Suprapubic skin (tissue), 4 donors: ENCODE results near the gene EEIG2. TPM values are rescaled to one million over a fixed set of nuclear protein-coding genes. Genes with fewer than 3 reads are reported as not detected.

Source experiments
- DNase-seq, 2 donors: peaks; one replicate each; pipeline ENCODE4 v3.0.0-alpha.2; 2019; ENCODE audit warnings: low spot score in 2 of 2
- H3K27ac ChIP-seq: fragments of 200-600 bp; sonication (generic); one replicate; pipeline ENCODE4 v1.5.1; 2019
- H3K27me3 ChIP-seq: fragments of 200-600 bp; sonication (generic); one replicate; pipeline ENCODE4 v1.5.1; 2019
- H3K36me3 ChIP-seq: fragments of 200-600 bp; sonication (generic); one replicate; pipeline ENCODE4 v1.5.1; 2019
- H3K4me1 ChIP-seq: fragments of 200-600 bp; sonication (generic); one replicate; pipeline ENCODE4 v1.5.1; 2019
- H3K4me3 ChIP-seq: fragments of 200-600 bp; sonication (generic); one replicate; pipeline ENCODE4 v1.5.1; 2019; ENCODE audit warnings: mild to moderate bottlenecking
- H3K9me3 ChIP-seq: fragments of 200-600 bp; sonication (generic); one replicate; pipeline ENCODE4 v1.5.1; 2019
- CTCF ChIP-seq, 2 donors: fragments of 200-600 bp in 1 of 2; fragments of 450-650 bp in 1 of 2; sonication (generic) in 1 of 2; IDR thresholded peaks; one replicate each; pipeline ENCODE4 v1.5.1; 2016 to 2019; ENCODE audit warnings: antibody characterized with exemption in 2 of 2, mild to moderate bottlenecking in 1 of 2, moderate library complexity in 1 of 2
- EP300 ChIP-seq: sonication (generic); formaldehyde crosslinking; IDR thresholded peaks from one replicate; pipeline ENCODE4 v1.6.1; 2017; ENCODE audit warnings: antibody characterized with exemption
- POLR2A ChIP-seq, 2 donors: fragments of 450-650 bp; IDR thresholded peaks; one replicate each; pipeline ENCODE4 v1.6.1; 2017; ENCODE audit warnings: antibody characterized with exemption in 2 of 2, mild to moderate bottlenecking in 2 of 2, moderate library complexity in 2 of 2
- POLR2AphosphoS5 ChIP-seq, 3 donors: sonication (generic); formaldehyde crosslinking; IDR thresholded peaks; one replicate each; pipeline ENCODE4 v1.6.1; 2017; ENCODE audit warnings: antibody characterized with exemption in 3 of 3
- WGBS: methylation state at CpG from one replicate; pipeline ENCODE4 v1.1.5; 2018; 5-methylcytosine and 5-hydroxymethylcytosine counted together
- total RNA-seq, 4 donors: library from RNA; depleted of rRNA; stranded (reverse); fragments of >200 nt; gene quantifications; one replicate each; pipeline ENCODE4 v1.1.0, GENCODE V29; 2016

EEIG2 gene
- total RNA-seq, 4 donors from 2014 or later: 5.8 to 6.8 (median 6.4) TPM

- no peak for DNase-seq
- Histone ChIP-seq H3K27me3 (no peaks in the 10 kb centered on the region), H3K4me3 (no peak overlapping the region), H3K4me1 (peaks cover 41% of the 10 kb centered on the region), H3K9me3 (no peaks in the 10 kb centered on the region), H3K27ac (peak overlapping the region; percentile 77), H3K36me3 (no peaks in the 10 kb centered on the region)
- TF ChIP-seq POLR2A (IDR thresholded peaks at IDR 0.05) (no peak), POLR2AphosphoS5 (IDR thresholded peaks at IDR 0.05) (peak in 2 of 3 donors; percentile 20 to 50)
- WGBS: 34% methylated on average over 3 of the region's 3 CpGs
These were observed 31.1 kb downstream of the EEIG2 start for GRCh38 chr1:108590957-108591356.

GRCh38 chr1:108591466-108591865, 31.6 kb downstream of the EEIG2 start:
- no peaks in the 10 kb centered on the region for H3K36me3 ChIP-seq
- H3K27me3 ChIP-seq: no peaks in the 10 kb centered on the region
- H3K4me1 ChIP-seq: peaks cover 41% of the 10 kb centered on the region
- 75% methylated on average over 4 of the region's 4 CpGs for WGBS
- TF ChIP-seq POLR2A (IDR thresholded peaks at IDR 0.05) (no peak), POLR2AphosphoS5 (IDR thresholded peaks at IDR 0.05) (no peak), CTCF (IDR thresholded peaks at IDR 0.05) (no peak), EP300 (no peak)
- H3K27ac ChIP-seq: peak overlapping the region; percentile 77
- no peaks in the 10 kb centered on the region for H3K9me3 ChIP-seq
- no peak overlapping the region for H3K4me3 ChIP-seq
- peak in 1 of 2 donors; percentile 64 for DNase-seq

- no peak for DNase-seq
- H3K36me3 ChIP-seq: no peaks in the 10 kb centered on the region
- H3K27ac ChIP-seq: peak overlapping the region; percentile 77
These were observed 32.3 kb downstream of the EEIG2 start for GRCh38 chr1:108592030-108592759.

GRCh38 chr1:108593448-108593847, 33.5 kb downstream of the EEIG2 start:
- no peak overlapping the region for H3K27ac ChIP-seq
- TF ChIP-seq POLR2A (IDR thresholded peaks at IDR 0.05) (no peak), EP300 (no peak), POLR2AphosphoS5 (IDR thresholded peaks at IDR 0.05) (no peak), CTCF (IDR thresholded peaks at IDR 0.05) (no peak)
- H3K4me3 ChIP-seq: no peak overlapping the region
- H3K4me1 ChIP-seq: peaks cover 42% of the 10 kb centered on the region
- WGBS: 92% methylated on average over 2 of the region's 2 CpGs
- no peak for DNase-seq
- no peaks in the 10 kb centered on the region for H3K27me3 ChIP-seq
- no peaks in the 10 kb centered on the region for H3K36me3 ChIP-seq
- H3K9me3 ChIP-seq: no peaks in the 10 kb centered on the region

More at GRCh38 chr1:108592030-108592759, 32.3 kb downstream of the EEIG2 start:
- Histone ChIP-seq H3K27me3 (no peaks in the 10 kb centered on the region), H3K9me3 (no peaks in the 10 kb centered on the region), H3K4me1 (peaks cover 41% of the 10 kb centered on the region), H3K4me3 (no peak overlapping the region)
- TF ChIP-seq POLR2AphosphoS5 (IDR thresholded peaks at IDR 0.05) (no peak), CTCF (IDR thresholded peaks at IDR 0.05) (no peak), EP300 (no peak), POLR2A (IDR thresholded peaks at IDR 0.05) (no peak)
- WGBS: 80% methylated on average over 5 of the region's 5 CpGs

DNA sequence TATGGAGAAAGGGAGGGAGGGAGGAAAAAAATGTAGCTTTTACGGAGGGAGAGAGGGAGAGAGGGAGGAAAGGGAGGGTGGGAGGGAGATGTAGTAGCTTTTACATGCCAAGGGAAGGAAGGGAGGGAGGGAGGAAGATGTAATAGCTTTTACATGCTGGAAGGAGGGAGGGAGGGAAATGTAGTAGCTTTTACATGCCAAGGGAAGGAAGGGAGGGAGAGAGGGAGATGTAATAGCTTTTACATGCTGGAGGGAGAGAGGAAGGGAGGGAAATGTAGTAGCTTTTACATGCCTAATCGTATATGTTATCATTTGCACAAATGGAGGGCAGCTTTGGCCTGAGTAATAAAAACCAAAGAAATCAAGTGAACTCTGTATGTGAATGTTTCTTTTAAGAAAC, 35.6 kb downstream of the EEIG2 start:
- no peak for TF ChIP-seq POLR2AphosphoS5 (IDR thresholded peaks at IDR 0.05)
- no peak for TF ChIP-seq CTCF (IDR thresholded peaks at IDR 0.05)
- no peak for TF ChIP-seq EP300
- TF ChIP-seq POLR2A (IDR thresholded peaks at IDR 0.05): no peak
- WGBS: 18% methylated on average over 2 of the region's 2 CpGs
- peaks cover 37% of the 10 kb centered on the region for H3K4me1 ChIP-seq
- no peaks in the 10 kb centered on the region for H3K27me3 ChIP-seq
- DNase-seq: no peak
- no peaks in the 10 kb centered on the region for H3K36me3 ChIP-seq
- no peak overlapping the region for H3K4me3 ChIP-seq
- H3K27ac ChIP-seq: peak overlapping the region; percentile 4
- H3K9me3 ChIP-seq: no peaks in the 10 kb centered on the region
